Measurements from ENCODE around the gene TPM3.

DNA sequence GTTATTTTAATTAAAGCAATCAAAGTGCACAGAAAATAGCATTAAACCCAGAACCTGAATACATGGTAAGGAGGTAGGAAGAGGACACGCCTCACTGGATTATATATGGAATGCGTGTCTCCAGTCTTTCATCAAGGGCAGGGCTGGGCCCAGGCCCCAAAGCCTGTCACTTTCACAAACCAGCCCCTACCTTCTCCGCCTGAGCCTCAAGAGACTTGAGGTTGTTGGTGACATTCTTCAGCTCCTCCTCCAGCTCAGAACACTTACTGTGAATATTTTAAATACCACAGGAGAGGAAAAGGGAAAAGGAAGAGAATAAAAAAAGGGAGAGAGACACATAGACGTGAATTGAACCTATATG, 20.7 kb downstream of the TPM3 start:
- TF ChIP-seq, protein P1, sequence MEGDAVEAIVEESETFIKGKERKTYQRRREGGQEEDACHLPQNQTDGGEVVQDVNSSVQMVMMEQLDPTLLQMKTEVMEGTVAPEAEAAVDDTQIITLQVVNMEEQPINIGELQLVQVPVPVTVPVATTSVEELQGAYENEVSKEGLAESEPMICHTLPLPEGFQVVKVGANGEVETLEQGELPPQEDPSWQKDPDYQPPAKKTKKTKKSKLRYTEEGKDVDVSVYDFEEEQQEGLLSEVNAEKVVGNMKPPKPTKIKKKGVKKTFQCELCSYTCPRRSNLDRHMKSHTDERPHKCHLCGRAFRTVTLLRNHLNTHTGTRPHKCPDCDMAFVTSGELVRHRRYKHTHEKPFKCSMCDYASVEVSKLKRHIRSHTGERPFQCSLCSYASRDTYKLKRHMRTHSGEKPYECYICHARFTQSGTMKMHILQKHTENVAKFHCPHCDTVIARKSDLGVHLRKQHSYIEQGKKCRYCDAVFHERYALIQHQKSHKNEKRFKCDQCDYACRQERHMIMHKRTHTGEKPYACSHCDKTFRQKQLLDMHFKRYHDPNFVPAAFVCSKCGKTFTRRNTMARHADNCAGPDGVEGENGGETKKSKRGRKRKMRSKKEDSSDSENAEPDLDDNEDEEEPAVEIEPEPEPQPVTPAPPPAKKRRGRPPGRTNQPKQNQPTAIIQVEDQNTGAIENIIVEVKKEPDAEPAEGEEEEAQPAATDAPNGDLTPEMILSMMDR (conservative IDR thresholded peaks at IDR 0.05; ENCODE audit: low read length) = no peak
- TF ChIP-seq EZH2phosphoT487 (IDR thresholded peaks at IDR 0.05; ENCODE audit: borderline replicate concordance) = no peak

Measured in Loucy (cell line).